Heart right ventricle (tissue), 16 donors: ENCODE data around the gene TSPAN11. TPM values are rescaled to one million over a fixed set of nuclear protein-coding genes. Genes with fewer than 3 reads are reported as not detected.
A peak's percentile ranks its signal among the peaks of the same experiment; 100 is the strongest.

Experiments
- ATAC-seq, 8 donors: fragments of 200-7000 bp; cut with Tn5 transposase; one replicate each; pipeline ENCODE4 v1.9.1; 2020; ENCODE audit warnings: mild to moderate bottlenecking in 8 of 8, moderate library complexity in 8 of 8, moderate number of reproducible peaks in 1 of 8
- DNase-seq, 2 donors: peaks; one replicate each; pipeline ENCODE4 v3.0.0-alpha.2; 2020
- H3K27ac ChIP-seq, 10 donors: fragments of 200-600 bp; sonication (generic) in 2 of 10; one replicate each; pipeline versions ENCODE4 v1.5.0 to v1.8.0; 2020 to 2022; ENCODE audit warnings: mild to moderate bottlenecking in 3 of 10
- H3K27me3 ChIP-seq, 7 donors: fragments of 200-600 bp; one replicate each; pipeline ENCODE4 v1.8.0; 2021 to 2022; ENCODE audit warnings: mild to moderate bottlenecking in 2 of 7
- H3K36me3 ChIP-seq, 9 donors: fragments of 200-600 bp; sonication (generic) in 1 of 9; one replicate each; pipeline versions ENCODE4 v1.5.0 to v1.8.0; 2020 to 2022; ENCODE audit warnings: mild to moderate bottlenecking in 2 of 9
- H3K4me1 ChIP-seq, 9 donors: fragments of 200-600 bp; sonication (generic) in 1 of 9; one replicate each; pipeline versions ENCODE4 v1.5.0 to v1.8.0; 2020 to 2022; ENCODE audit warnings: mild to moderate bottlenecking in 4 of 9
- H3K4me3 ChIP-seq, 10 donors: fragments of 200-600 bp; sonication (generic) in 2 of 10; one replicate each; pipeline versions ENCODE4 v1.5.0 to v1.8.0; 2020 to 2022; ENCODE audit warnings: mild to moderate bottlenecking in 7 of 10, moderate library complexity in 2 of 10
- H3K9me3 ChIP-seq, 11 donors: fragments of 200-600 bp in 10 of 11; sonication (generic) in 2 of 11; one replicate each; pipeline versions ENCODE4 v1.5.0 to v1.8.0; 2013 to 2022; ENCODE audit warnings: mild to moderate bottlenecking in 2 of 11, control low read depth in 1 of 11, moderate library complexity in 1 of 11
- WGBS, 2 donors: extraction: QIAGEN DNeasy Blood & Tissue Kit; methylation state at CpG; one replicate each; pipeline ENCODE4 v1.1.7; 2013; ENCODE audit warnings: inconsistent platforms in 1 of 2; 5-methylcytosine and 5-hydroxymethylcytosine counted together
- intact Hi-C, 10 donors: fragments of 100-400 bp; cut with DNase I; formaldehyde crosslinking; loops; one replicate each; pipeline versions ENCODE4 v1.11.1 to v1.14.2; 2022
- polyA plus RNA-seq, 2 donors: library from polyadenylated mRNA; stranded (reverse); fragments of 200-250 nt; gene quantifications; one replicate each; pipeline ENCODE4 v1.2.3, GENCODE V29; 2013
- total RNA-seq, 10 donors: library from RNA; stranded (reverse); fragmentation: NEBNext Ultra II Directional in 3 of 10; extraction: Animal tissue kit (Norgen Biotek cat#: 25700) in 3 of 10; gene quantifications; one replicate each; pipeline versions ENCODE4 v1.2.1 to v1.2.4, GENCODE V29; 2021 to 2023
- TF ChIP-seq, protein P1 (sequence below), 9 donors: fragments of 200-600 bp; sonication (generic) in 2 of 9; IDR thresholded peaks; one replicate each; pipeline versions ENCODE4 v1.5.0 to v1.8.0; 2021 to 2022; ENCODE audit warnings: antibody characterized with exemption in 9 of 9, mild to moderate bottlenecking in 5 of 9, moderate library complexity in 1 of 9
- donor health status: Arrhythmogenic right ventricular cardiomyopathy.
- donor health status: ischemic (EF 13 %, LVEDD 7.1; RV severe dilation, severe dysfunction).
- donor health status: healthy with polysubstance abuse.
- donor health status: DM: no; HTN: yes; CAD: no.
- donor health status: DM: no; HTN: no; CAD: no.
- donor health status: ischemic (EF 25% LVEDD 6.9; RV normal size, moderate dysfunction).
- donor health status: ischemic (EF 25% LVEDD 5.7; RV mildly dilated, moderate dysfunction).
- donor health status: healthy.
- donor health status: DM: yes; HTN: yes; CAD: no.
- donor health status: Ischemic cardiomyopathy.
- donor health status: ischemic (EF 35%, LVEDD 5.7; RV mildly dilated, moderate dysfunction).
- donor health status: nonischemic (EF 11% LVEDD 7.7; RV severe dilation, severe dysfunction).
- donor health status: DM: yes; HTN: yes; CAD: no.
- donor health status: PGD.
- donor health status: ischemic (EF 29% LVEDD 5.4; RV normal size, mild dysfunction).
- donor health status: nonischemic (EF 23%, LVEDD 6.1; RV moderate dilation, normal function).

TSPAN11 gene
- total and polyA plus RNA-seq, 12 donors, result 0.60 to 2.9 (median 0.94) TPM

DNA sequence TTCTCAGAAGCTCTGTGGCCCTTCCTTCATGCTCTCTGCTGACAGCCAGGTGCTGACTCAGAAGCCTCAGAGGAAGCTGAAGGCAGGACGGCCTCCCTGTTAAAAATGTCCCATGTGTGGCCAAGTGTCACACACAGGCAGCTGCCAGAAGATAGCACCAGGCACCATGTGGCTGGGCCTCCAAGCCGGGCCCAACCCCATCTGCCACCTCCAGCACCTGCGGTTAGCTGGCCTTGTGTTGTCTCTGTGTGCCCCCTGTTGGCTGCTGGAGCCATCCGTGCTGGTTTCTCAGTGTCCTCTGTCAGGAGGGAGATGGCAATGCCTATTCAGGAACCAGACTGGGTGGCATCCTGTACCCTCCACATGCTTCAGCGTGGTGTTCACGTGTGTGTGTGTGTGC is 63.2 kb downstream of the TSPAN11 start:
- no peaks in the 10 kb centered on the region for H3K9me3 ChIP-seq
- no peak overlapping the region for H3K27ac ChIP-seq
- DNase-seq, result peak; percentile 29 to 52
- TF ChIP-seq, protein P1, sequence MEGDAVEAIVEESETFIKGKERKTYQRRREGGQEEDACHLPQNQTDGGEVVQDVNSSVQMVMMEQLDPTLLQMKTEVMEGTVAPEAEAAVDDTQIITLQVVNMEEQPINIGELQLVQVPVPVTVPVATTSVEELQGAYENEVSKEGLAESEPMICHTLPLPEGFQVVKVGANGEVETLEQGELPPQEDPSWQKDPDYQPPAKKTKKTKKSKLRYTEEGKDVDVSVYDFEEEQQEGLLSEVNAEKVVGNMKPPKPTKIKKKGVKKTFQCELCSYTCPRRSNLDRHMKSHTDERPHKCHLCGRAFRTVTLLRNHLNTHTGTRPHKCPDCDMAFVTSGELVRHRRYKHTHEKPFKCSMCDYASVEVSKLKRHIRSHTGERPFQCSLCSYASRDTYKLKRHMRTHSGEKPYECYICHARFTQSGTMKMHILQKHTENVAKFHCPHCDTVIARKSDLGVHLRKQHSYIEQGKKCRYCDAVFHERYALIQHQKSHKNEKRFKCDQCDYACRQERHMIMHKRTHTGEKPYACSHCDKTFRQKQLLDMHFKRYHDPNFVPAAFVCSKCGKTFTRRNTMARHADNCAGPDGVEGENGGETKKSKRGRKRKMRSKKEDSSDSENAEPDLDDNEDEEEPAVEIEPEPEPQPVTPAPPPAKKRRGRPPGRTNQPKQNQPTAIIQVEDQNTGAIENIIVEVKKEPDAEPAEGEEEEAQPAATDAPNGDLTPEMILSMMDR (IDR thresholded peaks at IDR 0.05), result peak in 8 of 9 donors; percentile 13 to 57 (median 40)
- peaks cover 0 to 13% (median 0%) of the 10 kb centered on the region in 9 donors for H3K4me1 ChIP-seq
- H3K4me3 ChIP-seq, result no peak overlapping the region
- H3K27me3 ChIP-seq, result no peaks in the 10 kb centered on the region
- peak; percentile 51 to 82 (median 68) for ATAC-seq
- H3K36me3 ChIP-seq, result no peaks in the 10 kb centered on the region
- 42 to 44% methylated on average over 6 of the region's 6 CpGs for WGBS, 2 donors
- intact Hi-C loops, result loop anchor here in 7 of 10 donors (2.0 to 10.0 kb wide), 5 partner anchors 13 to 245 kb away; no protein-coding TSS in a partner anchor

- intact Hi-C loops, result loop anchor here in 3 of 10 donors (2.0 to 10.0 kb wide), 3 partner anchors 14 to 244 kb away; no protein-coding TSS in a partner anchor
- Histone ChIP-seq H3K4me3 (no peak overlapping the region), H3K4me1 (peaks cover 0 to 13% (median 0%) of the 10 kb centered on the region in 9 donors), H3K27ac (no peak overlapping the region), H3K9me3 (no peaks in the 10 kb centered on the region), H3K36me3 (no peaks in the 10 kb centered on the region), H3K27me3 (no peaks in the 10 kb centered on the region)
- DNase-seq, result no peak
- TF ChIP-seq, protein P1 (IDR thresholded peaks at IDR 0.05), result no peak
- no peak for ATAC-seq
- 88% methylated on average over 10 of the region's 10 CpGs for WGBS, 2 donors
Measured at GRCh38 chr12:30990316-30990715, 63.8 kb downstream of the TSPAN11 start.

DNA sequence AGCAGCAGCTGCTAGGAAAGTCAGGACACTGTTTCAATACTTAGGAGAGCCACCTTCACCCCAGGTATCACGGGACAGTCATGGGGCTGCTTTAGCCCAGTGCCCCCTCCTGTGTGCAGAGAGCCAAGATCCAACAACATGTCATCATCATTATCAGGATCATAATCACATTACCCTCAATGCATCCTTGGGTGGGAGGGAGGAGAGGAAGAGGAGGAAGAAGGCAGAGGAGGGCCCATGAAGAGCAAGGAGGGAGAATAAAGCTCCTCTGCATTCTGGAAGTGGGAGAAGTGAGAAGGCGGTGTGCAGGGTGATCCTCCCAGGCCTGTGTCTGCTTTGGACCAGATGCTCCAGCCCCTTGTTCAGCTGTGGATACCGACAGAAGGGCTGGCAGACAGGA is 64.2 kb downstream of the TSPAN11 start:
- ATAC-seq (no peak), DNase-seq (no peak)
- no peak overlapping the region for H3K27ac ChIP-seq
- H3K36me3 ChIP-seq, result no peaks in the 10 kb centered on the region
- no peak overlapping the region for H3K4me3 ChIP-seq
- H3K27me3 ChIP-seq, result no peaks in the 10 kb centered on the region
- WGBS, 2 donors, result 87 to 94% methylated on average over 3 of the region's 3 CpGs
- TF ChIP-seq, protein P1 (IDR thresholded peaks at IDR 0.05), result no peak
- intact Hi-C loops, result loop anchor here in 3 of 10 donors (2.0 to 10.0 kb wide), 3 partner anchors 14 to 244 kb away; no protein-coding TSS in a partner anchor
- H3K9me3 ChIP-seq, result no peaks in the 10 kb centered on the region
- H3K4me1 ChIP-seq, result peaks cover 0 to 13% (median 0%) of the 10 kb centered on the region in 9 donors

DNA sequence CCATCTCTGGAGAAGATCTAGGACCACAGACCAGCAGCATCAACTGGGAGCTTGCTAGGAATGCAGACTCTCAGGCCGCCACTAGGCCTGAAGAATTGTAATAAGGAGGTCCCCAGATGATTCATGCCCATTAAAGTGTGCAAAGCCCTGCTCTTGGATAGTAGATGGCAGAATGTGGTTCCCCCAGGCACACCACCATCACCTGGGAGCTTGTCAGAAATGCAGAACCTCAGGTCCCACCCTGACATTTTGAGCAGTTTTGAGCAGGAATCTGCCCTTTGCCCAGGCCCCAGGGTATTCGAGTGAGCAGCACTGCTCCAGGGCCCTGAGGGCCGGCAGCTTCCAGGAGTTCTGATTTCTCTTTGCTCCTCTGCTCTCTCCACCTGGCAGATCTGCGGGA is 64.9 kb downstream of the TSPAN11 start:
- Histone ChIP-seq H3K36me3 (no peaks in the 10 kb centered on the region), H3K27ac (no peak overlapping the region), H3K27me3 (no peaks in the 10 kb centered on the region), H3K9me3 (no peaks in the 10 kb centered on the region), H3K4me3 (no peak overlapping the region), H3K4me1 (peaks cover 0 to 13% (median 0%) of the 10 kb centered on the region in 9 donors)
- WGBS, 2 donors, result 93 to 96% methylated on average over 4 of the region's 4 CpGs
- intact Hi-C loops, result loop anchor here in 3 of 10 donors (2.0 to 10.0 kb wide), 3 partner anchors 15 to 243 kb away; no protein-coding TSS in a partner anchor
- TF ChIP-seq, protein P1 (IDR thresholded peaks at IDR 0.05), result no peak
- DNase-seq (no peak), ATAC-seq (no peak)
